SIG-M5 (cell line): ENCODE data around the gene MPPE1.
"Not testable (repeated sequence)": the region's sequence is repeated elsewhere in the genome, so short reads cannot be mapped to it uniquely, and the experiment has no call there.

ENCODE experiments used
- DNase-seq: peaks from one replicate; lab custom pipeline; 2025; lab: John Stamatoyannopoulos, UW

MPPE1 gene

DNA sequence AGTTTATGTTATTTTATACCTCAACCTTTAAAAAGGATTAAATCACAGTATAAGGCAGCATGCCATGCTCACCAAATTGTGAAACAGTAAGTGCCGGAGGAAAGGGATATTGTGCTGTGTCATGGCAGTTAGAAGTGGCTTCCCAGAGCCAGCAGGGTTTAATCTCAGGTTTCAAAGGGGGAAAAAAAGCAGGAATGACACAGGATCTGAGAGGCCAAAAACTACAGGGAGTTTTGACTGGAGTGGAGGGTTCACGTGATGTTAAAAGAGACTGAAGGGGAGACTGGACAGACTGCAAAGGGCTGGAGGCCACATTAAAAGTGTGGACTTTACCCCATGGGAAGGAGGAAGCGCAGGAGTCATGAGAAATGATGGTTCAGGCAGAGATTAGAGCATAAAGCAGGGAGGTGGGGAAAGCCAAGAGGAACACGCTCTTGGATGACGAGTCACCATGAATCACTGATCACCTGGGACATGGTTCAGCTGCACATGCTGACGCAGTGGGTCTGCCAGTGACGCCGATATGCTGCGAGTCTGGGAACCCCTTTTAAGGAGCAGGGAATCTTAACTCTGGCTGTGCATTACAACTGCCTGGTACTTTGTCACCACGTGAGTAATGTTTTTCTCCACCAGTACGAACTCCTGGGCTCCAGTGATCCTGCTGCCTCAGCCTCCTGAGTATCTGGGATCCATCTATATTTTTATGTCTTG, 50.8 kb downstream of the MPPE1 start:
- no peak for DNase-seq

DNA sequence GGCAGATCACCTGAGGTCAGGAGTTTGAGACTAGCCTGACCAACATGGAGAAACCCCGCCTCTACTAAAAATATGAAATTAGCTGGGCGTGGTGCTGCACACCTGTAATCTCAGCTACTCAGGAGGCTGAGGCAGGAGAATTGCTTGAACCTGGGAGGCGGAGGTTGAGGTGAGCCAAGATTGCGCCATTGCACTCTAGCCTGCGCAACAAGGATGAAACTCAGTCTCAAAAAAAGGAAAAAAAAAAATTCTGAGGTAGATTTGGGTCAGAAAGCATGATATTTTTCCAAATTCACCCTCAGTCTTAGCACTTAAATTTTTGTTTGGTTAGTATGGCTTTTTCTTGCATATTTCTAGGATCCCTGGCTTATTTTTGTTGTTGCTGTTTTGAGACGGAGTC, 53.6 kb downstream of the MPPE1 start:
- DNase-seq: not testable (repeated sequence)

DNA sequence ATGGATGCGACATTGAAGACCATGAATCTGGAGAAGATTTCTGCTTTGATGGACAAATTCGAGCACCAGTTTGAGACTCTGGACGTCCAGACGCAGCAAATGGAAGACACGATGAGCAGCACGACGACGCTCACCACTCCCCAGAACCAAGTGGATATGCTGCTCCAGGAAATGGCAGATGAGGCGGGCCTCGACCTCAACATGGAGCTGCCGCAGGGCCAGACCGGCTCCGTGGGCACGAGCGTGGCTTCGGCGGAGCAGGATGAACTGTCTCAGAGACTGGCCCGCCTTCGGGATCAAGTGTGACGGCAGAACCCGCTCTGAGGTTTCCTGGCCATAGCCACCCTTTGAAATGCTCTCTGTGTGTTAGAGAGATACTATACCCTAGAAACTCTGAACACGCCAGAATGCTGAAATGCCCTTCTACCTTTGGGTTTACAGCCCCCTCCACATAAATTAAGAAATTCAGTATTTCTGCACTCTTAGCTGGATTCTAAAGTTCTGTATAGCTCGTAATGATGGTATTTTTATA, 56.2 kb downstream of the MPPE1 start:
- DNase-seq: no peak

DNA sequence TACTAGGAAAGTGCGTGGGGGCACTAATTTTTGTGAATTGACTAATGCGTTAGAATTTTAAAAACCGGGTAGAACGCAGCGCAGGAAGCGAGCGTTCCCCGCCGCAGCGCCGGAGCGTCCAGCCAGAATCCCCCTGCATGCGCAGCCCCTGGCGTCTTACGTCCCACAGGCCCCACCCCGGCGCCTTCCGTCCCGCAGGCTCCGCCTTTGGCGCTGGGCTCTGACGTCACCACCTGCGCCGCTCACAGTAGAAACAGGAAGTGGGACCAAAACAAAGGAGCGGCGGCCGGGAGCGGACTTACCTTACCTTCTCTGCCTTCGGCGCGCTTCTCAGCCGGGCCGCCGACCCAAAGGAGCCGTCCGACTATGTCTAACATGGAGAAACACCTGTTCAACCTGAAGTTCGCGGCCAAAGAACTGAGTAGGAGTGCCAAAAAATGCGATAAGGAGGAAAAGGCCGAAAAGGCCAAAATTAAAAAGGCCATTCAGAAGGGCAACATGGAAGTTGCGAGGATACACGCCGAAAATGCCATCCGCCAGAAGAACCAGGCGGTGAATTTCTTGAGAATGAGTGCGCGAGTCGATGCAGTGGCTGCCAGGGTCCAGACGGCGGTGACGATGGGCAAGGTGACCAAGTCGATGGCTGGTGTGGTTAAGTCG, 56.8 kb downstream of the MPPE1 start, which contains the start of gene CHMP1B:
CHMP1B (plus strand) TSS at position 268 of the 660 bp plus-strand sequence; CDS start at position 367, 99 bp downstream.
- DNase-seq: peak; percentile 58

DNA sequence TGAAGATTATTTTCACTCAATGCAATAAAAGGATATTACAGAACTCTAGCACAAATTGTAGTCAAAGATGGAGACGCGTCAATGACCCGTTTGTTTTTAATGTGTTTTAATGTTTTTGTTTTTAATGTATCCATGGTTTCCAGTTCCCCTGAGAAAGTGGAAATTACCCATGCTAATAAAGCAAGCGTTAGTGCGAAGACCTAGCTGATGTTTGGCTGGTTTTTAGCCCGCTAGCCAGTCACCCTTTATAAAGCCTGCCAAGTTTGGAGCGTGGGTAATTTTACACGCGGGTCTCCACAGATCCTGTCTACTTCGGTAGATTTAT, 57.3 kb downstream of the MPPE1 start:
- no peak for DNase-seq

DNA sequence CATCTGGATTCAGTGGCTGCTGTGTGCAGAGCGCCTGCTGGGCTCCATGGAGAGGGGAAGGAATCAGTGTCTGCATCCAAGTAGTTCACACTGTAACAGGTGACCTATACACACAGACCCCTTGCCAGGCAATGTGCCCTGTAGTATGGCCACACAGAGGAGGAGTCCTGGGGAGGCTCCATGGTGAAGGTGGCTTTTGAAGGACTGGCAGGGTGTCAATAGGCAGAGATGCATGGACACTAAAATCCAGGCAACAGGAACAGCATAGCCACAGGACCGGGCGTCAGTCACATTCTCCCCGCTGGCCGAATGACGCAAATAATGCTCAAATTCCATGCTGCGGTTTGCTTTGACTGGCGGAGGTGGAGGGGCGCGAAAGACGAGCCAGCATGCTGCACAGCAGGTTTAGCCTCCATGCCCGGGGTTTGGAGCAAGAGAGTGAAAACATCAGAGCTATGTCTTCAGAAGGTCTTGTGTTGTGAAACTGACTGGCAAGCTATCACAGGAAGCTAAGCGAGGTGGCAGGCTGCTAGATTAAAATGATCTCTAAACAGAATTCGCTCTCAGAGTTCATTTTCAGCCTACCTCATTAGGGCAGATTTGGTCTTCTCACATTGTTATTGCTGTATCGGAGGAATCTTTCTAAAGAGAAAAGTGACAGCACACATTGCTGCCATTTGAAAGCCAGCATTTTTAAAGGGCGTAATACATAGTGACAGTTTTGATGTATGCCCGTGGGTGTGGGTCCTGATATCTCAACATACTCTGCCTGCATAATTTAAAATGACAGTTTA, 58.1 kb downstream of the MPPE1 start:
- DNase-seq: no peak

DNA sequence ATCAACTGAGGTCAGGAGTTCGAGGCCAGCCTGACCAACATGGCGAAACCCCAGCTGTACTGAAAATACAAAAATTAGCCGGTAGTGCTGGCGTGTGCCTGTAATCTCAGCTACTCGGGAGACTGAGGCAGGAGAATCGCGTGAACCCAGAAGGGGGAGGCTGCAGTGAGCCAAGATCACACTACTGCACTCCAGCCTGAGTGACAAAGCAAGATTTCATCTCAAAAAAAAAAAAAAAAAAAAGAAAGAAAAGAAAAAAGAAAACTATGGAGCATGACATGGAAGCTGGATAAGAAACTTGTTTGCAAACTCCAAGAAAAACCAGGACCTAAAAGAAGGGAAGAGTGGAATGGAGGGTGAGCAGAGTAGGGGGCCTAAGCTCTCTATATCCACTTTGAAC, 58.8 kb downstream of the MPPE1 start:
- DNase-seq: no peak

DNA sequence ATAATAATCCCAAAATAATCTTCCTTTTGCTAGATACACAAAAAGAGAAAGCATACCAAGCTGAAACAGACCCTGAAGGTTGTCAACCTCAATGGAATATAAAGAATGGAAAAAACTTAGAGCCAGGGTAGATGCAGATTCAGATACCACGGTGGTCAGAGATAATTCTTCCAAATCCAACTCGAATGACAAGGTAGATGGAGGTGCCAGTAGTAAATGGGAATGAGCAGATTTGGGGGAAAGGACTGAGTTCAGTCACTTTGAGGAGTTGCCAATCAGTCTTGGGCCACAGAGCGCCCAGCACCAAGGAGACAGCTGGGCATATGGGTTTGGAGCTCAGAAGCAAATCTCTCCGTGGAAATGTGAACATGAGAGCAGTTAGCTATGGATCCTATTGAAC, 60.3 kb downstream of the MPPE1 start:
- no peak for DNase-seq

DNA sequence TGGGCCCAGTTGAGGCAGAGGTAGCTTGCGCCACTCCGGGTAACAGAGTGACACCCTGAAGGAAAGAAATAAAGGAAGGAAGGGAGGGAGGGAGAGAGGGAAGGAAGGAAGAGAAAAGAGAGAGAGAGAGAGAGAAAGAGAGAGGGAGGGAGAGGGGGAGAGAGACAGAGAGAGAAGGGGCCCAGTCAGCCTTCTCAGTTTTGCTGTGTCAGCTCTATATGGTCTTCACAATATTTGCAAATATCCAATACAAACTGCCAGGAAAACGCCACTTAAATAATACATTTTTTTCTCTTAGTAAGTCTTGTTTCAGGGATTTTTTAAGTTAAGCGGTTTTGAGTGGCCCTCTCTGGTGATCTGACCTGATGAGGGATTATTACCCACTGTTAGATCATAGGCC, 62.5 kb downstream of the MPPE1 start:
- no peak for DNase-seq

DNA sequence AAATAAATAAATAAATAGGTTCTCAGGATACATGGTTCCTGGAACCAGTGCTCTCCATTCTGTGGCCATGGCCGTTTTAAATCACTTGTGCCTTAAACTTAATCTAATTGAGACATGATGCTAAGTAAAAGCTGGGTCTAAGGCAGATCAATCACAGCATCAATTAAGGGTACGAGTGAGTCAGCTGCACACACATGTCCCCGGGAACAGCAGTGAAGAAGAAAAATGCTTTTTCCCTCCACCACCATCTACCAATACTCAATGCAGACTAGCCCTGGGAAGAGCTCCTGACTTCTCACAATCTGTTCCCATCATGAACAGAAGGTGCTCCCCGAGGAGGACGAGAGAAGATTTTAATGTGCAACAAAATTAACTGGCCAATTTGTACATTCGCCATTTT, 63.7 kb downstream of the MPPE1 start:
- no peak for DNase-seq

DNA sequence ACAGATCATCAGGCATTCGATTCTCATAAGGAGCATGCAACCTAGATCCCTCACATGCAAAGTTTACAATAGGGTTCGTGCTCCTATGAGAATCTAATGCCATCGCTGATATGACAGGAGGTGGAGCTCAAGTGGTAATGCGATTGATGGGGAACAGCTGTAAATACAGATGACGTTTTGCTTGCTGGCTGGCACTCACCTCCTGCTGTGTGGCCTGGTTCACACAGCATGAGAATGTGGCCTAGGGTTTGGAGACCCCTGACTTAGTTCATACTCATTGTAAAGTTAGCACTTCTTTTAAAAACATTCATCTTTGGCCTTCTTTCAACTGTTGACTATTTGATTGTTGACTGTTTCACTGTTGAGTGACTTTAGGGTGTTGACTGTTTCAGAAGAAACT, 65.6 kb downstream of the MPPE1 start:
- DNase-seq: no peak

DNA sequence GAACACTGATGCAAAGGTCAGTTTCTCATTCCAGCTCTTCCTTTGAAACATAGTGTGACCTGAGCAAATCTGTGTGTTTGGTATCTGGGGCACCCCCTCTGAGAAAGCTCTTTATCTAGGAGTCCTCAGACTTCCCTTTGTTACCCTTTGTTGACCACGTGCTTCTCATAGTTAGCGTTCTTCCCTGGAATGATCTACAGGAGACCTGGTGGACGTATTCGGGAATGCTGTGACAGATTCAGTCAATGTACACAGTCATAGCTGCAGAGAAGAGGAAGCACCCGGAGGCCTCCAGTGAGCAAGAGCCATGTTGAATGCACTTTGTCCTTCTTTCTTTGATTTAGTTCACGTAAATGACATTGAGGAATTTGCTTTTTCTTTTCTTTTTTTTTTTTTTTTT, 67.6 kb downstream of the MPPE1 start:
- DNase-seq: no peak

DNA sequence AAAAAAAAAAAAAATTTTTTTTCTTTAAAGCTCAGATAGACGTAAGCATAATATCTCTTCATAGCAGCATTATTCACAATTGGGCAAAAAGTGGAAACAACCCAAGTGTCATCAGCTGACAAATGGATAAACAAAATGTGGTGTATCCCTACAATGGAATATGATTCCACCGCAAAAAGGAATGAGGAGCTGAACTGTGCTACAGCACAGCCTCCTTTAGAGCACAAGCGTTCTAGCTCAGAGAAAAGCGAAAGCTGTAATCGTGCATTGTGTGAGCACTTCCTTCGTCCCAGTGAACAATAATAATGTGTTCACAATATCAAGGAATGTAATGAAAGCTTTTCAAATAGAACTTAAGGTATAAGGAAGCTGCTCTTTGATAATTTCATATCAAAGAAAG, 68.6 kb downstream of the MPPE1 start:
- no peak for DNase-seq

DNA sequence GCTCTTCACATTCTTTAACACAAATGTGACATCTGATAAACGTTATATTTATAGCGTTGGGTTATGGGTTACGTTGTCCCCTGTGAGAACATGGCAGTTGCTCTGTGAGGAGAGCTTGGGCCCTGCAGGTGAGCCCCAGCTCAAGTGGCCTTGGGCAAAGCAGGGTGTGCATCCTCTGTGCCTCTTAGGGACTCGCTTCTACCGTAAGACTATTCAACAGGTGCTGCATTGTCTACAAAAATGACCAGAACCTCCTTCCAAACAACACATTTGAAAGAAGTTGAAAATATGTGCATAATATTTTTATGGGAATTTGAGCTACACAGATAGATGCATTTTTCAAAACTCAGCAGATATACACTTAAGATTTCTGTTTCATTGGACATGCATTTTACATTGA, 73.3 kb downstream of the MPPE1 start:
- no peak for DNase-seq
